ENCODE data around the gene MRPS17. TPM values are rescaled to one million over a fixed set of nuclear protein-coding genes. Genes with fewer than 3 reads are reported as not detected.
"Not testable (repeated sequence)": the region's sequence is repeated elsewhere in the genome, so short reads cannot be mapped to it uniquely, and the experiment has no call there.

The MRPS17 gene
- total RNA-seq, 1 donor from 2014 or later: 32.4 TPM

- FAIRE-seq: no peak
Measured at GRCh38 chr7:55931421-55932151, 20.1 kb upstream of the MRPS17 start.

GRCh38 chr7:55939514-55940123 is 12.1 kb upstream of the MRPS17 start:
- Histone ChIP-seq H3K4me3 (ENCODE audit: low read depth, low read length) (no peak overlapping the region), H3K27me3 (ENCODE audit: control insufficient read depth, insufficient read depth, low read length) (no peaks in the 10 kb centered on the region), H3K36me3 (ENCODE audit: control insufficient read depth, insufficient read depth, low read length) (no peaks in the 10 kb centered on the region)
- DNase-seq (ENCODE audit: low read depth) (no peak), FAIRE-seq (no peak)
- no peak for TF ChIP-seq CTCF (IDR thresholded peaks at IDR 0.05; ENCODE audit: insufficient read depth, low read length, severe bottlenecking)

More at GRCh38 chr7:55931421-55932151, 20.1 kb upstream of the MRPS17 start:
- Histone ChIP-seq H3K36me3 (ENCODE audit: control insufficient read depth, insufficient read depth, low read length) (no peaks in the 10 kb centered on the region), H3K4me3 (ENCODE audit: low read depth, low read length) (no peak overlapping the region), H3K27me3 (ENCODE audit: control insufficient read depth, insufficient read depth, low read length) (no peaks in the 10 kb centered on the region)
- DNase-seq (ENCODE audit: low read depth): no peak
- TF ChIP-seq CTCF (IDR thresholded peaks at IDR 0.05; ENCODE audit: insufficient read depth, low read length, severe bottlenecking): no peak

- Histone ChIP-seq H3K4me3 (ENCODE audit: low read depth, low read length) (no peak overlapping the region), H3K36me3 (ENCODE audit: control insufficient read depth, insufficient read depth, low read length) (no peaks in the 10 kb centered on the region), H3K27me3 (ENCODE audit: control insufficient read depth, insufficient read depth, low read length) (no peaks in the 10 kb centered on the region)
- no peak for TF ChIP-seq CTCF (IDR thresholded peaks at IDR 0.05; ENCODE audit: insufficient read depth, low read length, severe bottlenecking)
- no peak for FAIRE-seq
- DNase-seq (ENCODE audit: low read depth): no peak
Measured at GRCh38 chr7:55946545-55946944, 5.1 kb upstream of the MRPS17 start.

GRCh38 chr7:55952352-55952671 is 635 bp downstream of the MRPS17 start:
- Histone ChIP-seq H3K4me3 (ENCODE audit: low read depth, low read length) (peak overlapping the region; percentile 99), H3K36me3 (ENCODE audit: control insufficient read depth, insufficient read depth, low read length) (peaks cover 10% of the 10 kb centered on the region)
- DNase-seq (ENCODE audit: low read depth); FAIRE-seq; H3K27me3 ChIP-seq (ENCODE audit: control insufficient read depth, insufficient read depth, low read length): not testable (repeated sequence)

- FAIRE-seq: no peak
Measured at GRCh38 chr7:55953707-55954475, 2.2 kb downstream of the MRPS17 start.

More at GRCh38 chr7:55953707-55954475, 2.2 kb downstream of the MRPS17 start:
- Histone ChIP-seq H3K36me3 (ENCODE audit: control insufficient read depth, insufficient read depth, low read length) (peaks cover 10% of the 10 kb centered on the region), H3K27me3 (ENCODE audit: control insufficient read depth, insufficient read depth, low read length) (no peaks in the 10 kb centered on the region), H3K4me3 (ENCODE audit: low read depth, low read length) (no peak overlapping the region)
- DNase-seq (ENCODE audit: low read depth): no peak
- TF ChIP-seq CTCF (IDR thresholded peaks at IDR 0.05; ENCODE audit: insufficient read depth, low read length, severe bottlenecking): no peak
